Amniotic stem cell (primary cell): ENCODE data around the gene GSS.
A peak's percentile ranks its signal among the peaks of the same experiment; 100 is the strongest.

Experiments
- DNase-seq: peaks from one replicate; lab custom pipeline; 2025; lab: John Stamatoyannopoulos, UW

The GSS gene

GRCh38 chr20:34946661-34947060, 8.9 kb downstream of the GSS start:
- DNase-seq: no peak

GRCh38 chr20:34945315-34946077, 10.1 kb downstream of the GSS start:
- no peak for DNase-seq

- DNase-seq: no peak
Observed at GRCh38 chr20:34943808-34944567, 11.6 kb downstream of the GSS start.

GRCh38 chr20:34942301-34942700, 13.3 kb downstream of the GSS start:
- no peak for DNase-seq

- DNase-seq: no peak
Observed at GRCh38 chr20:34941226-34941625, 14.4 kb downstream of the GSS start.

GRCh38 chr20:34940081-34940481, 15.5 kb downstream of the GSS start:
- DNase-seq: no peak

- no peak for DNase-seq
Observed at GRCh38 chr20:34938466-34939163, 17.0 kb downstream of the GSS start.

GRCh38 chr20:34931771-34932170, 23.8 kb downstream of the GSS start:
- DNase-seq: no peak

GRCh38 chr20:34928411-34928810, 27.2 kb downstream of the GSS start:
- DNase-seq: no peak

- DNase-seq: peak; percentile 73
Observed at GRCh38 chr20:34927736-34928135, 27.9 kb downstream of the GSS start.

GRCh38 chr20:34926581-34926980, 29.0 kb downstream of the GSS start:
- DNase-seq: no peak

GRCh38 chr20:34925981-34926380, 29.6 kb downstream of the GSS start:
- DNase-seq: no peak

GRCh38 chr20:34925341-34925740, 30.3 kb downstream of the GSS start:
- DNase-seq: no peak

- no peak for DNase-seq
Observed at GRCh38 chr20:34923414-34923813, 32.2 kb downstream of the GSS start.

GRCh38 chr20:34922654-34923381, 32.8 kb downstream of the GSS start:
- DNase-seq: peak; percentile 68

- DNase-seq: no peak
Observed at GRCh38 chr20:34921436-34921835, 34.2 kb downstream of the GSS start.

- DNase-seq: no peak
Observed at GRCh38 chr20:34920055-34920454, 35.6 kb downstream of the GSS start.

- no peak for DNase-seq
Observed at GRCh38 chr20:34916774-34917354, 38.7 kb downstream of the GSS start.

- DNase-seq: no peak
Observed at GRCh38 chr20:34915749-34916455, 39.7 kb downstream of the GSS start.

GRCh38 chr20:34915131-34915530, 40.5 kb downstream of the GSS start:
- DNase-seq: no peak
